MM.1S (cell line): ENCODE results near the gene KRT79.

Source experiments
- DNase-seq: peaks from one replicate; pipeline ENCODE4 v3.0.0-alpha.2; 2015
- H2AFZ ChIP-seq: fragments of 300-600 bp; sonication (generic); 2 replicates; pipeline ENCODE4 v1.6.0; 2016; ENCODE audit warnings: antibody characterized with exemption, low read length
- H3F3A ChIP-seq: fragments of 300-600 bp; sonication (generic); 2 replicates; pipeline ENCODE4 v1.6.1; 2016; ENCODE audit warnings: mild to moderate bottlenecking, antibody characterized with exemption, low read length, moderate library complexity, mixed read lengths; ENCODE audit not compliant: insufficient read depth
- H3K27ac ChIP-seq: fragments of 300-600 bp; sonication (generic); 2 replicates; pipeline ENCODE4 v1.5.1; 2016; ENCODE audit warnings: mild to moderate bottlenecking, low read length
- H3K27me3 ChIP-seq: fragments of 300-600 bp; sonication (generic); replicated peaks from 2 replicates; pipeline ENCODE4 v1.6.0; 2016; ENCODE audit warnings: low read length; ENCODE audit not compliant: insufficient read depth
- H3K36me3 ChIP-seq: fragments of 300-600 bp; sonication (generic); replicated peaks from 2 replicates; pipeline ENCODE4 v1.6.1; 2016; ENCODE audit warnings: mild to moderate bottlenecking, low read length, mixed read lengths; ENCODE audit not compliant: insufficient read depth
- H3K4me1 ChIP-seq: fragments of 300-600 bp; sonication (generic); 2 replicates; pipeline ENCODE4 v1.6.1; 2016; ENCODE audit warnings: low read length, mixed read lengths
- H3K4me2 ChIP-seq: fragments of 300-600 bp; sonication (generic); 2 replicates; pipeline ENCODE4 v1.6.0; 2016; ENCODE audit warnings: low read depth, low read length
- H3K4me3 ChIP-seq: fragments of 300-600 bp; sonication (generic); 2 replicates; pipeline ENCODE4 v1.5.1; 2016; ENCODE audit warnings: low read length, mixed read lengths
- H3K79me2 ChIP-seq: fragments of 300-600 bp; sonication (generic); 2 replicates; pipeline ENCODE4 v1.6.1; 2016; ENCODE audit warnings: mixed run types, low read length, mixed read lengths
- H3K9ac ChIP-seq: fragments of 300-600 bp; sonication (generic); 2 replicates; pipeline ENCODE4 v1.6.1; 2016; ENCODE audit warnings: low read length, mixed read lengths
- H3K9me2 ChIP-seq: fragments of 300-600 bp; sonication (generic); replicated peaks from 2 replicates; pipeline ENCODE4 v1.6.1; 2016; ENCODE audit warnings: mild to moderate bottlenecking, low read length, mixed read lengths; ENCODE audit not compliant: insufficient read depth
- H3K9me3 ChIP-seq: fragments of 300-600 bp; sonication (generic); replicated peaks from 2 replicates; pipeline ENCODE4 v1.6.1; 2016; ENCODE audit warnings: mild to moderate bottlenecking, low read length, mixed read lengths; ENCODE audit not compliant: insufficient read depth
- H4K20me1 ChIP-seq: fragments of 300-600 bp; sonication (generic); 2 replicates; pipeline ENCODE4 v1.6.1; 2016; ENCODE audit warnings: mild to moderate bottlenecking, low read length, moderate library complexity, mixed read lengths; ENCODE audit not compliant: insufficient read depth
- EZH2 ChIP-seq: fragments of 300-600 bp; sonication (generic); optimal IDR thresholded peaks from 2 replicates; pipeline ENCODE3; 2017; ENCODE audit warnings: low read depth, mild to moderate bottlenecking, antibody characterized with exemption, low read length, mixed read lengths
- EZH2phosphoT487 ChIP-seq: fragments of 300-600 bp; sonication (generic); IDR thresholded peaks from 2 replicates; pipeline ENCODE4 v1.6.1; 2018; ENCODE audit warnings: antibody characterized with exemption, low read length
- TF ChIP-seq, protein P1 (sequence below): fragments of 300-600 bp; sonication (generic); IDR thresholded peaks from 2 replicates; pipeline ENCODE4 v1.5.1; 2016; ENCODE audit warnings: antibody characterized with exemption, low read length, mixed read lengths

KRT79 gene

DNA sequence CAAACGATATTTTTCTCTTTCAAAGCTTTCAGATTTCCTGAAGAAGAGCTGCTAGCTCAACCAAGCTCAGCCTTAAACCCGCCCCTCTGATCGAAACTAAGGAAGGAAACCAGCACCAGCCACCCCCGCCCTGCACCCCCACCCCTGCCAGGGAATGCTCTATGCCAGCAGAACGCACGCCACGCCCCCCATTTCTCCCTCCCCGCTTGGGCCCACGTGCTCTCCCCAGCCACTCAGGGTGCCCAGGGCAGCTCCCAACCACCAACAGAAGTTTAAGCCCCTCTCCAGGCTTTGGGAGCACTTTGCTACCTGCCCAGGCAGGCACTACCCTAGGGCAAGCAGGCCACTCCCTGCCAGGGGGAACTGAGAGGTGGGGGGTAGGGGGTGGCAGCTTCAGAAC, 33.5 kb upstream of the KRT79 start:
- Histone ChIP-seq H3K9ac (no peak overlapping the region), H3K36me3 (no peaks in the 10 kb centered on the region), H4K20me1 (no peaks in the 10 kb centered on the region), H3K4me1 (0 out of 2 replicates have a peak, but pooled peaks cover 4% of the 10 kb centered on the region), H3K9me3 (no peaks in the 10 kb centered on the region), H3K9me2 (no peaks in the 10 kb centered on the region), H3K79me2 (no peaks in the 10 kb centered on the region), H3K4me2 (no peak overlapping the region), H3K27me3 (no peaks in the 10 kb centered on the region; the same call in 1 of the 2 replicates), H3K4me3 (no peak overlapping the region), H3F3A (no peaks in the 10 kb centered on the region), H3K27ac (no peak overlapping the region), H2AFZ (no peak overlapping the region)
- TF ChIP-seq EZH2 (no peak), EZH2phosphoT487 (no peak)
- TF ChIP-seq, protein P1, sequence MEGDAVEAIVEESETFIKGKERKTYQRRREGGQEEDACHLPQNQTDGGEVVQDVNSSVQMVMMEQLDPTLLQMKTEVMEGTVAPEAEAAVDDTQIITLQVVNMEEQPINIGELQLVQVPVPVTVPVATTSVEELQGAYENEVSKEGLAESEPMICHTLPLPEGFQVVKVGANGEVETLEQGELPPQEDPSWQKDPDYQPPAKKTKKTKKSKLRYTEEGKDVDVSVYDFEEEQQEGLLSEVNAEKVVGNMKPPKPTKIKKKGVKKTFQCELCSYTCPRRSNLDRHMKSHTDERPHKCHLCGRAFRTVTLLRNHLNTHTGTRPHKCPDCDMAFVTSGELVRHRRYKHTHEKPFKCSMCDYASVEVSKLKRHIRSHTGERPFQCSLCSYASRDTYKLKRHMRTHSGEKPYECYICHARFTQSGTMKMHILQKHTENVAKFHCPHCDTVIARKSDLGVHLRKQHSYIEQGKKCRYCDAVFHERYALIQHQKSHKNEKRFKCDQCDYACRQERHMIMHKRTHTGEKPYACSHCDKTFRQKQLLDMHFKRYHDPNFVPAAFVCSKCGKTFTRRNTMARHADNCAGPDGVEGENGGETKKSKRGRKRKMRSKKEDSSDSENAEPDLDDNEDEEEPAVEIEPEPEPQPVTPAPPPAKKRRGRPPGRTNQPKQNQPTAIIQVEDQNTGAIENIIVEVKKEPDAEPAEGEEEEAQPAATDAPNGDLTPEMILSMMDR = no peak
- no peak for DNase-seq

DNA sequence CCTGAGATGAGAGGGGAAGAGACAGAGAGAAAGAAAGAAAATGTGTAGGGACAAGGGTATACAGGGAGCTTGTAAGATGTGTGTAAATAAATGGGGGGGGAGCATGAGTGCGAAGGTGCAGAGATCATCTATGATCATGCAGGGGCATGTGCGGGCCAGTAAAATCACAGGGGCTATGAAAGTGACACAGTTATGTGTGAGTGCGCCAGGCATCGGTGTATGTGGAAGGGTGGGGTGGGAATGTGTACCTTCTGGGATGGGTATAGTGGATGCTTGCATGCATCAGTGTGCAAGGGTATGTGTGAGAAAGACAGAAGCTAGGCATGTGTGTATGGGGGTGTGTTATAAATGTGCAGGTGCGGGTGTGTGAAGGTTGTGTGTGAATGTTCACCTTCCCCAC, 33.0 kb upstream of the KRT79 start:
- Histone ChIP-seq H3K4me1 (0 out of 2 replicates have a peak, but pooled peaks cover 4% of the 10 kb centered on the region), H3K9ac (no peak overlapping the region)
- TF ChIP-seq EZH2phosphoT487 = no peak

DNA sequence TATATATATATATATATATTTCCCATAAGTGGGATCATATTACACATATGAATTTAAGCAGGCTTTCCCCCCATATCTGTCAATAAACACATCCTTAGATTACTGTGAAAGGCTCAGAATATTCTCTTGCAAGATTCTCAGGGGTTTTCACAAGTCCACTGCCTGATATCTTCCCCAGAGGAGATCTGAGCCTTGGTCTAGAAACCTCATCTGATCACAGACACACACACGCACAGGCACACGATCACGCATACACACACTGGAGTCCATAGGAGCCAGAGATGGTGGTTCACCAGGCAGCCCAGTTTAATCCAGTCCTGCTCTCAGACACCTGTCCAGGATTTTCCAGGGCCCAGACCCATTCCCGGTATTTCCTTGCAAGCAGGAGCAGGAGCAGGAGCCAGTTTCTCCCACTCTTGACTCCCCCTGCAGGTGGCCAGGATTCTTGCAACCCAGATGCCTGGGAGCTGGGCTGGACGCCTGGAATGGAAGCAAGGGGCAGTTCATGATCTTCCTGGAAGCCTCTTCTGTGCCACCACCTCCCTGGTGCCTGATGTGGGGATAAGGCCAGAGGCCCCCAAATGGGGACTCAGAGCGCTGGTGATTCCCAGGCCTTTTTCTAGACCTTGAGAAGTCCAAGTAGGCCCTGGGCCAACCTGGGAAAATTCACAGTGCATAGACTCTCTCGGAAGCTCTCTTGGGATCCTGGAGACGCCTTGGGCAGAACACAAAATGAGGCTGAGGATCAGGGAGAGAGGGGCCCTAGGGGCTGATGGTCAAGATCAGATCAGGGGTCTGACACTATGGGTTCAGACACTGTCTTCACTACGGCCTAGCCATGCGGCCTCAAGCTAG, 31.2 kb upstream of the KRT79 start:
- H4K20me1 ChIP-seq = no peaks in the 10 kb centered on the region

More for the DNA sequence above, 33.0 kb upstream of the KRT79 start:
- no peak overlapping the region for H3K4me2 ChIP-seq
- no peaks in the 10 kb centered on the region for H3K9me3 ChIP-seq
- no peaks in the 10 kb centered on the region for H4K20me1 ChIP-seq
- no peaks in the 10 kb centered on the region for H3F3A ChIP-seq
- H3K9me2 ChIP-seq = no peaks in the 10 kb centered on the region
- H2AFZ ChIP-seq = no peak overlapping the region
- no peaks in the 10 kb centered on the region for H3K79me2 ChIP-seq
- H3K27me3 ChIP-seq = peaks cover under 1% of the 10 kb centered on the region; the same call in 1 of the 2 replicates
- DNase-seq = no peak
- no peak overlapping the region for H3K4me3 ChIP-seq
- H3K27ac ChIP-seq = no peak overlapping the region
- H3K36me3 ChIP-seq = no peaks in the 10 kb centered on the region

More for the DNA sequence above, 31.2 kb upstream of the KRT79 start:
- Histone ChIP-seq H3K4me2 (no peak overlapping the region), H3F3A (no peaks in the 10 kb centered on the region), H3K4me3 (no peak overlapping the region), H3K4me1 (0 out of 2 replicates have a peak, but pooled peaks cover 3% of the 10 kb centered on the region), H2AFZ (no peak overlapping the region), H3K27ac (no peak overlapping the region), H3K79me2 (no peaks in the 10 kb centered on the region), H3K9me3 (no peaks in the 10 kb centered on the region), H3K27me3 (peaks cover 16% of the 10 kb centered on the region), H3K36me3 (no peaks in the 10 kb centered on the region), H3K9ac (no peak overlapping the region), H3K9me2 (no peaks in the 10 kb centered on the region)
- no peak for DNase-seq
- TF ChIP-seq EZH2 (no peak), EZH2phosphoT487 (no peak)
- TF ChIP-seq, protein P1 = peak; percentile 56
